ENCODE measurements around the gene RHBDD3. TPM values are rescaled to one million over a fixed set of nuclear protein-coding genes. Genes with fewer than 3 reads are reported as not detected.

RHBDD3 gene
- total RNA-seq, 1 donor from 2014 or later = 64.9 TPM

DNA sequence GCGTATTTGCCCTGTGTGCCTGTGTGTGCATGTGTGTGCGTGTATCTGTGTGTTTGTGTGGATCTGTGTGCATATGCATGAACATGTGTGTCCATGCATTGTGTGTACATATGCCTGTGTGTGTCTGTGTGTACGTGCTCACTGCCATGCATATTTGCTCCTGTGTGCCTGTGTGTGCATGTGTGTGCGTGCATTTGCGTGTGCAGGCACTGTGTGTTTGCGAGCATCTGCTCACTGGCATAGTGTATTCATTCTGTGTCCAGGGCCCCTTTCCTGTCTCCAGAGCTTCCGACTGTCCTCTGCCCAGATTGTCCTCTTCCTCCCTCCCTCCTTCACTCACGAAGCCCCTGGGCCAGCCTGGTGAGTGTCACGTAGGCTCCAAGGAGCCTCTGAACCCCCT is 56.3 kb downstream of the RHBDD3 start:
- no peak for DNase-seq (ENCODE audit: low read depth, low spot score)
- H3K9me3 Mint-ChIP-seq = no peaks in the 10 kb centered on the region
- H3K27me3 Mint-ChIP-seq (ENCODE audit: low read depth) = peaks cover 4% of the 10 kb centered on the region
- no peak overlapping the region for H3K27ac Mint-ChIP-seq (ENCODE audit: unreplicated experiment)
- no peaks in the 10 kb centered on the region for H3K36me3 Mint-ChIP-seq (ENCODE audit: low read depth)
- no peak for TF ChIP-seq CTCF (conservative IDR thresholded peaks at IDR 0.05)
- H3K4me3 Mint-ChIP-seq = no peak overlapping the region
- H3K4me1 Mint-ChIP-seq = peaks cover 34% of the 10 kb centered on the region

- no peak overlapping the region for H3K4me3 Mint-ChIP-seq
- no peak for DNase-seq (ENCODE audit: low read depth, low spot score)
- TF ChIP-seq CTCF (conservative IDR thresholded peaks at IDR 0.05) = no peak
- no peak overlapping the region for H3K27ac Mint-ChIP-seq (ENCODE audit: unreplicated experiment)
- no peaks in the 10 kb centered on the region for H3K36me3 Mint-ChIP-seq (ENCODE audit: low read depth)
- peaks cover 37% of the 10 kb centered on the region for H3K4me1 Mint-ChIP-seq
- H3K9me3 Mint-ChIP-seq = no peaks in the 10 kb centered on the region
- peaks cover 7% of the 10 kb centered on the region for H3K27me3 Mint-ChIP-seq (ENCODE audit: low read depth)
Measured at GRCh38 chr22:29211066-29211465, 56.7 kb downstream of the RHBDD3 start.

Other genes with a start within 250 kb of the RHBDD3 start
- gene C22orf31, start 206.2 kb downstream of the RHBDD3 start, total RNA-seq = not detected in 2 replicates
- 3.9 and 4.9 TPM in 2 replicates for gene KREMEN1, start 194.9 kb downstream of the RHBDD3 start, total RNA-seq
- 9.0 and 10.4 TPM in 2 replicates for gene EMID1, start 62.1 kb downstream of the RHBDD3 start, total RNA-seq
- gene EWSR1, start 287 bp upstream of the RHBDD3 start, total RNA-seq = 483 and 497 TPM in 2 replicates
- gene GAS2L1, start 38.7 kb upstream of the RHBDD3 start, total RNA-seq = 7.8 and 8.9 TPM in 2 replicates
- gene RASL10A, start 47.7 kb upstream of the RHBDD3 start, total RNA-seq = 0.27 and 0.63 TPM in 2 replicates
- gene AP1B1, start 120.6 kb upstream of the RHBDD3 start, total RNA-seq = 56.7 and 58.4 TPM in 2 replicates
- not detected in 2 replicates for gene RFPL1, start 170.6 kb upstream of the RHBDD3 start, total RNA-seq
- 2.9 and 3.9 TPM in 2 replicates for gene NEFH, start 212.2 kb upstream of the RHBDD3 start, total RNA-seq

All from neural crest cell (in vitro differentiated cells).